HG03520 (cell line): ENCODE data around the gene NLRP7.

Experiments
- ATAC-seq: cut with Tn5 transposase; IDR thresholded peaks from one replicate; pipeline ENCODE4 v1.9.1; 2021; ENCODE audit warnings: mild to moderate bottlenecking, moderate library complexity; ENCODE audit not compliant: unreplicated experiment

Gene NLRP7

GRCh38 chr19:54875506-54875905 is 71.8 kb downstream of the NLRP7 start:
- ATAC-seq: no peak

GRCh38 chr19:54873990-54874389 is 73.3 kb downstream of the NLRP7 start, which contains the start of gene FCAR:
Gene FCAR (plus strand): TSS chr19:54874235. CDS start chr19:54874290, 55 bp downstream.
- no peak for ATAC-seq
